ENCODE data around the gene ABCA8. TPM values are rescaled to one million over a fixed set of nuclear protein-coding genes. Genes with fewer than 3 reads are reported as not detected.
"Not testable (repeated sequence)": the region's sequence is repeated elsewhere in the genome, so short reads cannot be mapped to it uniquely, and the experiment has no call there.

The ABCA8 gene, protein sequence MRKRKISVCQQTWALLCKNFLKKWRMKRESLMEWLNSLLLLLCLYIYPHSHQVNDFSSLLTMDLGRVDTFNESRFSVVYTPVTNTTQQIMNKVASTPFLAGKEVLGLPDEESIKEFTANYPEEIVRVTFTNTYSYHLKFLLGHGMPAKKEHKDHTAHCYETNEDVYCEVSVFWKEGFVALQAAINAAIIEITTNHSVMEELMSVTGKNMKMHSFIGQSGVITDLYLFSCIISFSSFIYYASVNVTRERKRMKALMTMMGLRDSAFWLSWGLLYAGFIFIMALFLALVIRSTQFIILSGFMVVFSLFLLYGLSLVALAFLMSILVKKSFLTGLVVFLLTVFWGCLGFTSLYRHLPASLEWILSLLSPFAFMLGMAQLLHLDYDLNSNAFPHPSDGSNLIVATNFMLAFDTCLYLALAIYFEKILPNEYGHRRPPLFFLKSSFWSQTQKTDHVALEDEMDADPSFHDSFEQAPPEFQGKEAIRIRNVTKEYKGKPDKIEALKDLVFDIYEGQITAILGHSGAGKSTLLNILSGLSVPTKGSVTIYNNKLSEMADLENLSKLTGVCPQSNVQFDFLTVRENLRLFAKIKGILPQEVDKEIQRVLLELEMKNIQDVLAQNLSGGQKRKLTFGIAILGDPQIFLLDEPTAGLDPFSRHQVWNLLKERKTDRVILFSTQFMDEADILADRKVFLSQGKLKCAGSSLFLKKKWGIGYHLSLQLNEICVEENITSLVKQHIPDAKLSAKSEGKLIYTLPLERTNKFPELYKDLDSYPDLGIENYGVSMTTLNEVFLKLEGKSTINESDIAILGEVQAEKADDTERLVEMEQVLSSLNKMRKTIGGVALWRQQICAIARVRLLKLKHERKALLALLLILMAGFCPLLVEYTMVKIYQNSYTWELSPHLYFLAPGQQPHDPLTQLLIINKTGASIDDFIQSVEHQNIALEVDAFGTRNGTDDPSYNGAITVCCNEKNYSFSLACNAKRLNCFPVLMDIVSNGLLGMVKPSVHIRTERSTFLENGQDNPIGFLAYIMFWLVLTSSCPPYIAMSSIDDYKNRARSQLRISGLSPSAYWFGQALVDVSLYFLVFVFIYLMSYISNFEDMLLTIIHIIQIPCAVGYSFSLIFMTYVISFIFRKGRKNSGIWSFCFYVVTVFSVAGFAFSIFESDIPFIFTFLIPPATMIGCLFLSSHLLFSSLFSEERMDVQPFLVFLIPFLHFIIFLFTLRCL (N-terminal part only)
- 10 to 100 TPM; 10.9 to 87.5 (median 21.2) TPM for total RNA-seq

DNA sequence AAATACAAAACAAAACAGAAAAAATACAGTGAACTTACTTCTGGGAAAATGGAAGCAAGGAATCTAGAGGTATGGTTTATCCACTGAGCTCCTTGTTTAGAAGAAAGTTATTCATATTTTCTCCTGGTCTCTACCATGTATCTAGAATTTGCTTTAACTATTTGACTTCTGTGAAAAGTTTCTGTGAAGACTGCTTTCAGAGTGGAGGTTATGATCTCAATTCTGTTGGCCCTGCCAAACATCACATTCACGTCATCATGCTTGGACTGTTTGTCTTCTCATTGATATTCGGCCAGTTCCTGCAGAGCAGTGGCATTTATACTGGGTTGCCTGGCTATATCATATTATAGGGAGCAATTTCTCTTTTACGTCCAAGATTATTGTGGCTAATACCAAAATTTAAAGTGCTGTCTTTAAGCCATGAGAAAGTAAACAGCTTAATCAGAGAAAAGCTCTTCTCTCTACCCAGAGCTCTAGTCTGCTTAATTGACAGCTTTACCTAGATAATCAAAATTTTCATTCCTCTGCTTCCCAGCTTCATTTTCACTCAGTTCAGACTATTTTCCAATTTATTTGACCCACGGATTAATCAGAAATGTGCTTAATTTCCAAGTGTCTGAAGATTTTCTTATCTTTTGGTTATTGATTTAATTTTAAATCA is at the start of gene ABCA8:
Gene ABCA8, minus strand, starts transcription at position 212 of the 661 bp plus-strand sequence. CDS start 13,358 bp downstream, outside the sequence.
- no peak for DNase-seq
- Histone ChIP-seq H3K4me3 (peak within 1 kb of the TSS in 2 of 4 donors; percentile 24 to 31), H3K9me3 (no peaks in the 10 kb centered on the region), H3K27me3 (no peaks in the 10 kb centered on the region), H3K27ac (peak within 1 kb of the TSS in 1 of 4 donors; percentile 33), H3K36me3 (no peaks in the 10 kb centered on the region), H3K4me1 (no peaks in the 10 kb centered on the region)
- TF ChIP-seq, protein P1, sequence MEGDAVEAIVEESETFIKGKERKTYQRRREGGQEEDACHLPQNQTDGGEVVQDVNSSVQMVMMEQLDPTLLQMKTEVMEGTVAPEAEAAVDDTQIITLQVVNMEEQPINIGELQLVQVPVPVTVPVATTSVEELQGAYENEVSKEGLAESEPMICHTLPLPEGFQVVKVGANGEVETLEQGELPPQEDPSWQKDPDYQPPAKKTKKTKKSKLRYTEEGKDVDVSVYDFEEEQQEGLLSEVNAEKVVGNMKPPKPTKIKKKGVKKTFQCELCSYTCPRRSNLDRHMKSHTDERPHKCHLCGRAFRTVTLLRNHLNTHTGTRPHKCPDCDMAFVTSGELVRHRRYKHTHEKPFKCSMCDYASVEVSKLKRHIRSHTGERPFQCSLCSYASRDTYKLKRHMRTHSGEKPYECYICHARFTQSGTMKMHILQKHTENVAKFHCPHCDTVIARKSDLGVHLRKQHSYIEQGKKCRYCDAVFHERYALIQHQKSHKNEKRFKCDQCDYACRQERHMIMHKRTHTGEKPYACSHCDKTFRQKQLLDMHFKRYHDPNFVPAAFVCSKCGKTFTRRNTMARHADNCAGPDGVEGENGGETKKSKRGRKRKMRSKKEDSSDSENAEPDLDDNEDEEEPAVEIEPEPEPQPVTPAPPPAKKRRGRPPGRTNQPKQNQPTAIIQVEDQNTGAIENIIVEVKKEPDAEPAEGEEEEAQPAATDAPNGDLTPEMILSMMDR (IDR thresholded peaks at IDR 0.05) = no peak
- no peak for TF ChIP-seq POLR2A (IDR thresholded peaks at IDR 0.05)

DNA sequence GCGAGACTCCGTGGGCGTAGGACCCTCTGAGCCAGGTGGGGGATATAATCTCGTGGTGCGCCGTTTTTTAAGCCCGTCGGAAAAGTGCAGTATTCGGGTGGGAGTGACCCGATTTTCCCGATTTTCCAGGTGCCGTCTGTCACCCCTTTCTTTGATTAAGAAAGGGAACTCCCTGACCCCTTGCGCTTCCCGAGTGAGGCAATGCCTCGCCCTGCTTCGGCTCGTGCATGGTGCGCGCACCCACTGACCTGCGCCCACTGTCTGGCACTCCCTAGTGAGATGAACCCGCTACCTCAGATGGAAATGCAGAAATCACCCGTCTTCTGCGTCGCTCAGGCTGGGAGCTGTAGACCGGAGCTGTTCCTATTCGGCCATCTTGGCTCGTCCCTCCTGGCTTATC is 49.6 kb upstream of the ABCA8 start:
- H3K4me3 ChIP-seq, H3K27me3 ChIP-seq, H3K36me3 ChIP-seq, H3K9me3 ChIP-seq, DNase-seq, H3K4me1 ChIP-seq, H3K27ac ChIP-seq: not testable (repeated sequence)

DNA sequence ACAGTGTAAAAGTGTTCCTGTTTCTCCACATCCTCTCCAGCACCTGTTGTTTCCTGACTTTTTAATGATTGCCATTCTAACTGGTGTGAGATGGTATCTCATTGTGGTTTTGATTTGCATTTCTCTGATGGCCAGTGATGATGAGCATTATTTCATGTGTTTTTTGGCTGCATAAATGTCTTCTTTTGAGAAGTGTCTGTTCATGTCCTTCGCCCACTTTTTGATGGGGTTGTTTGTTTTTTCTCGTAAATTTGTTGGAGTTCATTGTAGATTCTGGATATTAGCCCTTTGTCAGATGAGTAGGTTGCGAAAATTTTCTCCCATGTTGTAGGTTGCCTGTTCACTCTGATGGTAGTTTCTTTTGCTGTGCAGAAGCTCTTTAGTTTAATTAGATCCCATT is 44.6 kb upstream of the ABCA8 start:
- DNase-seq, H3K4me1 ChIP-seq, H3K27me3 ChIP-seq, H3K4me3 ChIP-seq, H3K9me3 ChIP-seq, H3K27ac ChIP-seq, H3K36me3 ChIP-seq: not testable (repeated sequence)

DNA sequence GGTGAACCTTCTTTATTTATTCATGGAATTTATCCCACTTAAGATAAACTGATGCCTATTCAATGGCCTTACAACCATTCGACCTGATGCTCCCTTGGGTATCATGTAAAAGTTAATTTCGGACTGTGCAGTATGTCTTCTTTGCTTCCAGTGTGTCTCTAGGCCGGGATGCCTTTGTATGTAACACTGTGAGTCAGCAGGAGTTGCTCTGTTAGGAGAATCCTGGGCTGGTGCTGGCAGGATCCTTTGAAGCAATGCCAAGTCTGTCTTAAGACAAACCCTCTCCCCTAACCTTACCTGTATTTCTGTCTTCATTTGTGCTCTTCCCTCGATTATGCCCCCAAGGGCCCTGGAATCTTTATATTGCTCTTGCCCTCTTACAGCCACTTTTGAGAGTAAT is 37.9 kb upstream of the ABCA8 start:
- no peak for DNase-seq
- no peak for TF ChIP-seq POLR2A (IDR thresholded peaks at IDR 0.05)
- TF ChIP-seq, protein P1 (IDR thresholded peaks at IDR 0.05) = no peak
- no peaks in the 10 kb centered on the region for H3K9me3 ChIP-seq
- H3K27ac ChIP-seq = no peak overlapping the region
- H3K4me1 ChIP-seq = no peaks in the 10 kb centered on the region
- no peak overlapping the region for H3K4me3 ChIP-seq
- no peaks in the 10 kb centered on the region for H3K27me3 ChIP-seq
- H3K36me3 ChIP-seq = no peaks in the 10 kb centered on the region

- DNase-seq = no peak
- Histone ChIP-seq H3K27ac (no peak overlapping the region), H3K4me3 (no peak overlapping the region), H3K27me3 (no peaks in the 10 kb centered on the region), H3K36me3 (no peaks in the 10 kb centered on the region), H3K9me3 (no peaks in the 10 kb centered on the region), H3K4me1 (no peaks in the 10 kb centered on the region)
- TF ChIP-seq, protein P1 (IDR thresholded peaks at IDR 0.05) = no peak
- no peak for TF ChIP-seq POLR2A (IDR thresholded peaks at IDR 0.05)
These were observed 32.8 kb upstream of the ABCA8 start for GRCh38 chr17:68987966-68988365.

- no peaks in the 10 kb centered on the region for H3K27me3 ChIP-seq
- no peak overlapping the region for H3K27ac ChIP-seq
- TF ChIP-seq, protein P1 (IDR thresholded peaks at IDR 0.05) = no peak
- no peak for TF ChIP-seq POLR2A (IDR thresholded peaks at IDR 0.05)
- H3K4me1 ChIP-seq = no peaks in the 10 kb centered on the region
- no peaks in the 10 kb centered on the region for H3K9me3 ChIP-seq
- no peaks in the 10 kb centered on the region for H3K36me3 ChIP-seq
- H3K4me3 ChIP-seq = no peak overlapping the region
- DNase-seq = no peak
These were observed 26.1 kb upstream of the ABCA8 start for GRCh38 chr17:68981288-68981687.
